Islet of Langerhans (tissue), 1 donor: ENCODE measurements around the gene C16orf78.

Source experiments
- FAIRE-seq: peaks from one replicate; lab custom pipeline; 2011; peaks lifted over from hg19 to GRCh38; lab: Jason Lieb, UNC

C16orf78 gene

GRCh38 chr16:49431591-49432290, 58.1 kb downstream of the C16orf78 start:
- no peak for FAIRE-seq

GRCh38 chr16:49434733-49435132, 61.1 kb downstream of the C16orf78 start:
- no peak for FAIRE-seq

- FAIRE-seq: no peak
Measured at GRCh38 chr16:49436181-49436580, 62.6 kb downstream of the C16orf78 start.

GRCh38 chr16:49437344-49437743, 63.7 kb downstream of the C16orf78 start:
- no peak for FAIRE-seq

- FAIRE-seq: no peak
Measured at GRCh38 chr16:49439050-49439449, 65.4 kb downstream of the C16orf78 start.

GRCh38 chr16:49439676-49440075, 66.1 kb downstream of the C16orf78 start:
- FAIRE-seq: no peak

- FAIRE-seq: no peak
Measured at GRCh38 chr16:49440156-49441065, 66.8 kb downstream of the C16orf78 start.

GRCh38 chr16:49441366-49441780, 67.8 kb downstream of the C16orf78 start:
- FAIRE-seq: no peak

GRCh38 chr16:49442805-49443204, 69.2 kb downstream of the C16orf78 start:
- FAIRE-seq: no peak

- FAIRE-seq: no peak
Measured at GRCh38 chr16:49443576-49443975, 70.0 kb downstream of the C16orf78 start.

- no peak for FAIRE-seq
Measured at GRCh38 chr16:49446805-49447204, 73.2 kb downstream of the C16orf78 start.
